ENCODE data around the gene GPRIN1. TPM values are rescaled to one million over a fixed set of nuclear protein-coding genes. Genes with fewer than 3 reads are reported as not detected.

The GPRIN1 gene
- total RNA-seq, 2 donors from 2014 or later = 0.27 to 2.0 TPM

GRCh38 chr5:176588297-176588696 lies 21.7 kb downstream of the GPRIN1 start:
- Histone ChIP-seq H3K9me3 (peaks cover 9% of the 10 kb centered on the region), H3K27me3 (replicated peaks; ENCODE audit: insufficient read depth) (no peaks in the 10 kb centered on the region), H3K4me3 (no peak overlapping the region), H3K4me1 (ENCODE audit: control insufficient read depth in 1 of 2, low read depth in 2 of 2) (no peaks in the 10 kb centered on the region), H3K27ac (no peak overlapping the region), H3K36me3 (no peaks in the 10 kb centered on the region)
- ATAC-seq (ENCODE audit: insufficient number of reproducible peaks, low FRiP score, low read depth) (no peak), DNase-seq (ENCODE audit: low spot score) (no peak)
- TF ChIP-seq CTCF (IDR thresholded peaks at IDR 0.05) = no peak

- H3K36me3 ChIP-seq = no peaks in the 10 kb centered on the region
- DNase-seq (ENCODE audit: low spot score) = no peak
- H3K4me3 ChIP-seq = no peak overlapping the region
- peaks cover 9% of the 10 kb centered on the region for H3K9me3 ChIP-seq
- H3K27me3 ChIP-seq (replicated peaks; ENCODE audit: insufficient read depth) = no peaks in the 10 kb centered on the region
- TF ChIP-seq CTCF (IDR thresholded peaks at IDR 0.05) = no peak
- no peaks in the 10 kb centered on the region for H3K4me1 ChIP-seq (ENCODE audit: control insufficient read depth in 1 of 2, low read depth in 2 of 2)
- ATAC-seq (ENCODE audit: insufficient number of reproducible peaks, low FRiP score, low read depth) = no peak
- H3K27ac ChIP-seq = no peak overlapping the region
These were observed 22.6 kb downstream of the GPRIN1 start for GRCh38 chr5:176587398-176587797.

- no peak for TF ChIP-seq CTCF (IDR thresholded peaks at IDR 0.05)
- ATAC-seq (ENCODE audit: insufficient number of reproducible peaks, low FRiP score, low read depth) (no peak), DNase-seq (ENCODE audit: low spot score) (no peak)
- Histone ChIP-seq H3K36me3 (no peaks in the 10 kb centered on the region), H3K27ac (no peak overlapping the region), H3K4me3 (no peak overlapping the region), H3K4me1 (ENCODE audit: control insufficient read depth in 1 of 2, low read depth in 2 of 2) (no peaks in the 10 kb centered on the region), H3K27me3 (replicated peaks; ENCODE audit: insufficient read depth) (no peaks in the 10 kb centered on the region), H3K9me3 (peaks cover 9% of the 10 kb centered on the region)
These were observed 26.9 kb downstream of the GPRIN1 start for GRCh38 chr5:176583076-176583475.

GRCh38 chr5:176581361-176581760 lies 28.6 kb downstream of the GPRIN1 start:
- no peak for TF ChIP-seq CTCF (IDR thresholded peaks at IDR 0.05)
- DNase-seq (ENCODE audit: low spot score) = no peak
- no peaks in the 10 kb centered on the region for H3K4me1 ChIP-seq (ENCODE audit: control insufficient read depth in 1 of 2, low read depth in 2 of 2)
- H3K27me3 ChIP-seq (replicated peaks; ENCODE audit: insufficient read depth) = no peaks in the 10 kb centered on the region
- H3K27ac ChIP-seq = no peak overlapping the region
- peaks cover 9% of the 10 kb centered on the region for H3K9me3 ChIP-seq
- no peak for ATAC-seq (ENCODE audit: insufficient number of reproducible peaks, low FRiP score, low read depth)
- H3K4me3 ChIP-seq = no peak overlapping the region
- no peaks in the 10 kb centered on the region for H3K36me3 ChIP-seq

- Histone ChIP-seq H3K27me3 (replicated peaks; ENCODE audit: insufficient read depth) (no peaks in the 10 kb centered on the region), H3K36me3 (no peaks in the 10 kb centered on the region), H3K27ac (no peak overlapping the region), H3K4me3 (no peak overlapping the region), H3K9me3 (no peaks in the 10 kb centered on the region), H3K4me1 (ENCODE audit: control insufficient read depth in 1 of 2, low read depth in 2 of 2) (no peaks in the 10 kb centered on the region)
- no peak for DNase-seq (ENCODE audit: low spot score)
- TF ChIP-seq CTCF (IDR thresholded peaks at IDR 0.05) = no peak
- ATAC-seq (ENCODE audit: insufficient number of reproducible peaks, low FRiP score, low read depth) = no peak
These were observed 30.6 kb downstream of the GPRIN1 start for GRCh38 chr5:176579323-176579722.
